ENCODE data around the gene LIN7B. TPM values are rescaled to one million over a fixed set of nuclear protein-coding genes. Genes with fewer than 3 reads are reported as not detected.
"Not testable (repeated sequence)": the region's sequence is repeated elsewhere in the genome, so short reads cannot be mapped to it uniquely, and the experiment has no call there.

LIN7B gene
- total RNA-seq, 1 donor from 2014 or later, result 5.8 TPM

- no peak overlapping the region for H3K4me3 ChIP-seq (ENCODE audit: low read depth, low read length)
Observed at GRCh38 chr19:49120325-49120683, 6.1 kb downstream of the LIN7B start.

GRCh38 chr19:49120868-49121267 is 6.7 kb downstream of the LIN7B start:
- Histone ChIP-seq H3K36me3 (ENCODE audit: control insufficient read depth, insufficient read depth, low read length) (no peaks in the 10 kb centered on the region), H3K27me3 (ENCODE audit: control insufficient read depth, insufficient read depth, low read length) (peaks cover 23% of the 10 kb centered on the region), H3K4me3 (ENCODE audit: low read depth, low read length) (no peak overlapping the region)
- no peak for TF ChIP-seq CTCF (IDR thresholded peaks at IDR 0.05; ENCODE audit: insufficient read depth, low read length, poor library complexity, severe bottlenecking)
- DNase-seq (ENCODE audit: low read depth), result no peak

More at GRCh38 chr19:49120325-49120683, 6.1 kb downstream of the LIN7B start:
- no peak for TF ChIP-seq CTCF (IDR thresholded peaks at IDR 0.05; ENCODE audit: insufficient read depth, low read length, poor library complexity, severe bottlenecking)
- Histone ChIP-seq H3K27me3 (ENCODE audit: control insufficient read depth, insufficient read depth, low read length) (peaks cover 21% of the 10 kb centered on the region), H3K36me3 (ENCODE audit: control insufficient read depth, insufficient read depth, low read length) (no peaks in the 10 kb centered on the region)
- DNase-seq (ENCODE audit: low read depth), result no peak

- DNase-seq (ENCODE audit: low read depth); H3K36me3 ChIP-seq (ENCODE audit: control insufficient read depth, insufficient read depth, low read length); H3K4me3 ChIP-seq (ENCODE audit: low read depth, low read length): not testable (repeated sequence)
- peaks cover 23% of the 10 kb centered on the region for H3K27me3 ChIP-seq (ENCODE audit: control insufficient read depth, insufficient read depth, low read length)
Observed at GRCh38 chr19:49121841-49122240, 7.7 kb downstream of the LIN7B start.

- peaks cover 23% of the 10 kb centered on the region for H3K27me3 ChIP-seq (ENCODE audit: control insufficient read depth, insufficient read depth, low read length)
- not testable (repeated sequence) for H3K4me3 ChIP-seq (ENCODE audit: low read depth, low read length); DNase-seq (ENCODE audit: low read depth); H3K36me3 ChIP-seq (ENCODE audit: control insufficient read depth, insufficient read depth, low read length)
Observed at GRCh38 chr19:49123285-49123684, 9.1 kb downstream of the LIN7B start.

- DNase-seq (ENCODE audit: low read depth), result no peak
- no peak for TF ChIP-seq CTCF (IDR thresholded peaks at IDR 0.05; ENCODE audit: insufficient read depth, low read length, poor library complexity, severe bottlenecking)
- Histone ChIP-seq H3K27me3 (ENCODE audit: control insufficient read depth, insufficient read depth, low read length) (peaks cover 14% of the 10 kb centered on the region), H3K4me3 (ENCODE audit: low read depth, low read length) (no peak overlapping the region), H3K36me3 (ENCODE audit: control insufficient read depth, insufficient read depth, low read length) (no peaks in the 10 kb centered on the region)
Observed at GRCh38 chr19:49125025-49125731, 11.0 kb downstream of the LIN7B start.

- TF ChIP-seq CTCF (IDR thresholded peaks at IDR 0.05; ENCODE audit: insufficient read depth, low read length, poor library complexity, severe bottlenecking), result no peak
- no peaks in the 10 kb centered on the region for H3K36me3 ChIP-seq (ENCODE audit: control insufficient read depth, insufficient read depth, low read length)
- peaks cover 6% of the 10 kb centered on the region for H3K27me3 ChIP-seq (ENCODE audit: control insufficient read depth, insufficient read depth, low read length)
- H3K4me3 ChIP-seq (ENCODE audit: low read depth, low read length), result no peak overlapping the region
- no peak for DNase-seq (ENCODE audit: low read depth)
Observed at GRCh38 chr19:49126575-49126974, 12.4 kb downstream of the LIN7B start.

- H3K27me3 ChIP-seq (ENCODE audit: control insufficient read depth, insufficient read depth, low read length); H3K36me3 ChIP-seq (ENCODE audit: control insufficient read depth, insufficient read depth, low read length); H3K4me3 ChIP-seq (ENCODE audit: low read depth, low read length); DNase-seq (ENCODE audit: low read depth): not testable (repeated sequence)
Observed at GRCh38 chr19:49127225-49127624, 13.1 kb downstream of the LIN7B start.
